Renal cortical epithelial cell (primary cell): ENCODE measurements around the gene EFHD2. TPM values are rescaled to one million over a fixed set of nuclear protein-coding genes. Genes with fewer than 3 reads are reported as not detected.
A peak's percentile ranks its signal among the peaks of the same experiment; 100 is the strongest.
"Not testable (repeated sequence)": the region's sequence is repeated elsewhere in the genome, so short reads cannot be mapped to it uniquely, and the experiment has no call there.

Experiments
- DNase-seq: peaks from one replicate; pipeline ENCODE4 v3.0.0-alpha.2; 2011; ENCODE audit warnings: low read depth
- total RNA-seq: library from RNA; depleted of rRNA; stranded (reverse); fragments of >200 nt; gene quantifications from 2 replicates; pipeline ENCODE4 v1.2.3, GENCODE V29; 2014

EFHD2 gene
- total RNA-seq: 27.8 and 77.3 TPM in 2 replicates

- DNase-seq: peak; percentile 61
These were observed at the start of gene EFHD2 for GRCh38 chr1:15409388-15410222. TSS of gene EFHD2 (plus strand) at chr1:15409888. CDS start at chr1:15409972, 84 bp downstream.

- no peak for DNase-seq
These were observed 49.0 kb upstream of the EFHD2 start for GRCh38 chr1:15360700-15361099.

- no peak for DNase-seq
These were observed 47.5 kb upstream of the EFHD2 start for GRCh38 chr1:15362096-15362736.

GRCh38 chr1:15362737-15363128 is 47.0 kb upstream of the EFHD2 start:
- DNase-seq: no peak

- no peak for DNase-seq
These were observed 44.9 kb upstream of the EFHD2 start for GRCh38 chr1:15364740-15365139.

GRCh38 chr1:15368888-15369287 is 40.8 kb upstream of the EFHD2 start:
- DNase-seq: no peak

- no peak for DNase-seq
These were observed 39.4 kb upstream of the EFHD2 start for GRCh38 chr1:15370268-15370667.

- DNase-seq: no peak
These were observed 38.7 kb upstream of the EFHD2 start for GRCh38 chr1:15370781-15371520.

- no peak for DNase-seq
These were observed 37.8 kb upstream of the EFHD2 start for GRCh38 chr1:15371610-15372545.

GRCh38 chr1:15378729-15379128 is 31.0 kb upstream of the EFHD2 start:
- DNase-seq: no peak

GRCh38 chr1:15379151-15379550 is 30.5 kb upstream of the EFHD2 start:
- not testable (repeated sequence) for DNase-seq

GRCh38 chr1:15380601-15381508 is 28.8 kb upstream of the EFHD2 start:
- DNase-seq: no peak

- DNase-seq: no peak
These were observed 27.9 kb upstream of the EFHD2 start for GRCh38 chr1:15381805-15382204.

- no peak for DNase-seq
These were observed 26.8 kb upstream of the EFHD2 start for GRCh38 chr1:15382601-15383518.

- DNase-seq: no peak
These were observed 25.9 kb upstream of the EFHD2 start for GRCh38 chr1:15383810-15384209.

GRCh38 chr1:15384301-15384901 is 25.3 kb upstream of the EFHD2 start:
- DNase-seq: peak; percentile 32

- DNase-seq: no peak
These were observed 24.3 kb upstream of the EFHD2 start for GRCh38 chr1:15385420-15385819.

GRCh38 chr1:15386164-15386749 is 23.4 kb upstream of the EFHD2 start:
- no peak for DNase-seq
